SKM-1 treated with dmso at 0.1 percent for 144 hours (cell line): ENCODE data around the gene TKTL2.
A peak's percentile ranks its signal among the peaks of the same experiment; 100 is the strongest.

Experiments
- DNase-seq: peaks from one replicate; lab custom pipeline; 2025; ENCODE audit not compliant: unreplicated experiment; lab: John Stamatoyannopoulos, UW

TKTL2 gene, protein sequence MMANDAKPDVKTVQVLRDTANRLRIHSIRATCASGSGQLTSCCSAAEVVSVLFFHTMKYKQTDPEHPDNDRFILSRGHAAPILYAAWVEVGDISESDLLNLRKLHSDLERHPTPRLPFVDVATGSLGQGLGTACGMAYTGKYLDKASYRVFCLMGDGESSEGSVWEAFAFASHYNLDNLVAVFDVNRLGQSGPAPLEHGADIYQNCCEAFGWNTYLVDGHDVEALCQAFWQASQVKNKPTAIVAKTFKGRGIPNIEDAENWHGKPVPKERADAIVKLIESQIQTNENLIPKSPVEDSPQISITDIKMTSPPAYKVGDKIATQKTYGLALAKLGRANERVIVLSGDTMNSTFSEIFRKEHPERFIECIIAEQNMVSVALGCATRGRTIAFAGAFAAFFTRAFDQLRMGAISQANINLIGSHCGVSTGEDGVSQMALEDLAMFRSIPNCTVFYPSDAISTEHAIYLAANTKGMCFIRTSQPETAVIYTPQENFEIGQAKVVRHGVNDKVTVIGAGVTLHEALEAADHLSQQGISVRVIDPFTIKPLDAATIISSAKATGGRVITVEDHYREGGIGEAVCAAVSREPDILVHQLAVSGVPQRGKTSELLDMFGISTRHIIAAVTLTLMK

DNA sequence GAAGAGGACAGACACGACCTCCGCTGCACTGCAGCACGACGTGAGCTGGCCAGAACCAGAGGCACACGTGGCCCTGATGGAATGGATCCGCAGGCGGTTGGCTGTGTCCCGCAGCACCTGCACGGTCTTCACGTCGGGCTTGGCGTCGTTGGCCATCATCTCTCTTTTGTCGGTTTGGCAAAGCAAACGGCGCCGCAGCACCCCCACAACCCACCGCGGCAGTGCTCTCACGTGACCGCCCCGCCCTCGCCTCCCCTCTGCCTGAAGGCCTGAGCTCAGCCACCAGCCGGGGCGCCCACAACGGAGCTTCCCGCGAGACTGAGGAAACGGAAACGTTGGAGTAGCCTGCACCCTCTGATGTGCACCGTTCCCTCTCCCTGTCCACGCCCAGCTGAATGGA, at the start of gene TKTL2:
TKTL2 (minus strand) TSS at position 179 of the 400 bp plus-strand sequence; CDS start at position 159, 20 bp downstream.
- no peak for DNase-seq

DNA sequence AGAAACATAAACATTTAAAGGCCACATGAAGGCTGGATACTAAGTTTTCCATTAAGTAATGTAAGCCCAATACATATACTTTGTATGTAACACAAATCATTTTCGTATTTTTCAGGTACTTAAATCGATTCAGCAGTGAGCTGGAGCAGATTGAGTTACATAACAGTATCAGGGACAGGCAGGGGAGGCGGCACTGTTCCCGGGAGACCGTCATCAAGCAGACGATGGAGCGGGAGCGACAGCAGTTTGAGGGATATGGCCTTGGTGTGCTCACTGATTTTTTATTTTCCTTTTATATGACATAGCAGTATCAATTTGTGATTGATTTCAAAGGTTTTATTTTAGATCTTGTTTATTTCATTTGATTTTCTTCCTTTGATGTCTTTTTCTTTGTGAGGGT, 41.6 kb upstream of the TKTL2 start:
- no peak for DNase-seq

DNA sequence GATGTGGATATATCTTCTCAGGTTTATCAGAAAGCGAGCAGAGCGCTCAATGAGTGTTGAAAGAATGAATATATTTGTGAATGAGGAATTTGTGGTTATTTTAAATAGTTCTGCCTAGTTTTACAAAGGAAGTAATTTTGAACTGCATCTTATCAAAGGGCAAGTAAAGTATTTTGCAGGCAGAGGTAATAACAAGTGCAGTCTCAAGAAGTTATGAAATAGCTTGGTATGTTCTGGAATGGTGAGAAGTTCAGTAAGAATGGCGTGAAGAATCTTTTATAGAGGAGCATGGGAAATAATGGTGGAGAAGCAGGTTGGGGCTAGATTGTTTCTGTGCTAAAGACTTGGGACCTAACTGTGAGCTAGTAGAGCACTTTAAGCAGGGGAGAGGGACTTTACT, 31.8 kb upstream of the TKTL2 start:
- DNase-seq = no peak

DNA sequence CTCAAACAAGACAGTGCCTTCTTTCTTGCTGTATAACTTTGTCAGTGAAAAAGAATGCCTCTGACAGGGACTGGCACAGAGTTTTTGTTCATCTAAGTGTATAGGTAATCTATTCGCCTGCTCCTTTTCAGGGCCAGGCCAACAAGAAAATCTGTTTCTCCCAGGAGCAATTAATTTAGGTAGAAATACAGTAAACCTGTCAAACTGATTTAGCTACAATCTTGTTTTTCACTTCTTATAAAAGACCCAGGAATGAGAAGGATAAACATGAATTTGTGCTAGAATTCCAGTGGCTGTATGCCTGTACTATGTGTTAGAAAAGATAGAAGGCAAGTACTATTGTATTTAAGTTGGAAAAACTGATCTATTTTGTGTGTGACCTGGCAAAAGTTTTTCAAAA, 27.0 kb upstream of the TKTL2 start:
- no peak for DNase-seq

DNA sequence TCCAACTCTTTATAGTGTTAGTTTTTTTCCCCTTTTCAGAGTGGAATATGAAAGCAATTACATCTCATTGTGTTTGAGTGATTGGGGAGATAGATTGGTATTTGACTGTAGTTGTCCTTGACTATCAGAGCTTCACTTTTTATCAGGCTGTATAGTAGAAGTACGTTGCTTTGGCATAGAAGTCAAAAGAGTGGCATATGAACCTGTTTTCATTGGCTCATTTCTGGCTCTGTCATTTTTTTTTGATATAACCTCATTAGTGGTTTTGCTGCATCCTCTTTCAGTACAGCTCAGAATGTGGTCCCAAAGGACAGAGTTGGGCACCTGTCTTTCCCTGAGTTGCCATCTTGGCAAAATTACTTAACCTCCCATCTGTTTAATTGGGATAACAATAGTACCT, 22.3 kb upstream of the TKTL2 start:
- no peak for DNase-seq

DNA sequence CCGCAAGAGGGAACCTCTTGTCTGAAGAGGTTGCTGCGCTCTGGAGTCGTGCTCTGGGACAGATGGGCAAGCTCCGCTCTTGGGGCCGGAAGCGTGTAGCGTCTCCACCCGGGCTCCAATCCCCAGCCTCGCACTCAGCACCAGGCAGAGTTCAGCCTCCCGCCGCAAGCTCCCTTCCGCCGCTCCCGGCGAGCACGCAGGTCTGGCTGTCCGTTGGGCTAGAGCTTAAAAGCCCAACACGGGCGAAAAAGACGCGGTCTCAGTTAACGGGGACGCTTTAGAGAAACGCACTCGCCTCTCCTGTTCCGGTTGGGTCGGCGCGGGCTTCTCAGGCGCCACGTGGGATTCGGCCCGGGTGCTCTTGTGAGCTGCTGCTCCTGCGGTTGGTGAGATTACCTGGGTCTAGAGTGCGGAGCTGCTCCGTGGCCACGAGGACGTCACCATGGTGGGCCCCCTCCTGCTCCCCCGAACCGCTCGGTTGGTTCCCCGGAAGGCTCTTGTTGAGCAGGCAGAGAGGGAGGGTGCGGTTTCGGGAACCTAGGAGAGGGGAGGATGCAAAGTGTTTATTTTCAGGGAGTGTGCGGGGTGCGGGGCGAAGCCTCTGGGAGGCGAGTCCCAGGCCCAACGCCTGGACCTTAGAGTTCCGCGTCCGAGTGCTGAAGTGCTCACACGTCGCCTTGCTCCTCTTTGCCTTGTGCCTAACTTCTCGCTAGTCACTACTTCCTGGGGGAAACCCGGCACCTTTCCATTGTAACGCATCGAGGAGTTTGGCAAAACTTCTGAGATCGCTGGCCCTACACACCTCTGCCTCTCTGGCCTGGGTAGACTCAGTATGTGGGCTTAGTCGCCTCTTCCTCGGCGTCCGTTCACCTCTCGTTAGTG, 21.0 kb upstream of the TKTL2 start, which contains the start of gene TMA16:
TMA16 (plus strand) TSS at position 331 of the 882 bp plus-strand sequence; CDS start at position 443, 112 bp downstream.
- peak; percentile 90 for DNase-seq

DNA sequence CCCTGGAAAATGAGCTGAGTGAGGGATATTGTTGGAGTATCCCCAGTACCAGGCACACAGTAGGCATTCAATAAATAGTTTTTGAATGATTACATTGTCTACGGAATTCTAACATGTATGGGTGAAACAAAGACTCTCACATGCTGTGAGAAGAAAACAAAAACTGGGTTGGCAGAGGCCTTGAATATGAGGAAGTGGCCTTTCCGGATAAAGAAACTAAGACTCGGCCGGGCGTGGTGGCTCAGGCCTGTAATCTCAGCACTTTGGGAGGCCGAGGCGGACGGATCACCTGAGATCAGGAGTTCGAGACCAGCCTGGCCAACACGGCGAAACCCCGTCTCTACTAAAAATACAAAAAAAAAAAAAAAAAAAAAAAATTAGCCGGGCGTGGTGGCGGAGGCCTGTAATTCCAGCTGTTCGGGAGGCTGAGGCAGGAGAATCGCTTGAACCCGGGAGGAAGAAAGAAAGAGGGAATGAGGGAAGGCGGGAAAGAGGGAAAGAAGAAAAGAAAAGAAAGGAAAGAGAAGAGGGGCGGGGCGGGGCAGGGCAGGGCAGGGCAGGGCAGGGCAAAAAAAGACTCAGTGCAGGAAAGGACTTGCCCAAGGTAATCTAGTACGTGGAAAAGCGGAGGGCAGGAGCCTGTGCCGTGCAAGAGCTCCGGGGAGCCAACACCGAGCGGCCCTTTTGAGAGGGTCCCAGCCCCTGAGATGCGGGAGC, 20.2 kb upstream of the TKTL2 start:
- peak; percentile 18 for DNase-seq

DNA sequence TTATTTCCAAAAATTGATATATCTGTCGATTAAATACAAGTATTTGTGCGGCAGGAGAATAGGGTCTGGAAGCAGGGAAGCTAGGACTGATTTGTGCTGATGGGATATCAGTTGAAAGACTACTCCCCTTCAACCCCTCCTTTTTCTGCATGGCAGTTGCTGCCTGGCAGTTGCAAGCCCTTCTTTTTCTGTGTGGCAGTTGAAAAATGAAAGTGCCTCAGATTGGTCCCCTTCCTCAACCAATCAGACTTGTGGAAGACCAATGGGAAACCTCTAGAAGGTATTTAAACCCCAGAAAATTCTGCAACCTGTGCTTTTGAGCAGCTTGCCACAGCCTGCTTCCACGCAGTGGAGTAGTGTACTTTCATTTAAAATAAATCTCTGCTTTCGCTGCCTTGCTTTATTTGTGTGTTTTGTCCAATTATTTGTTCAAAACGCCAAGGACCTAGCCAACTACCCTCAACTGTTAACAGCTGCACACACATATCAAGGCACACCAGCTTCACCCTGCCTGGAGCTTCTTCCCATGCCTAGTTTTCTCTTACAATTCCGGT, 19.5 kb upstream of the TKTL2 start:
- DNase-seq = no peak

DNA sequence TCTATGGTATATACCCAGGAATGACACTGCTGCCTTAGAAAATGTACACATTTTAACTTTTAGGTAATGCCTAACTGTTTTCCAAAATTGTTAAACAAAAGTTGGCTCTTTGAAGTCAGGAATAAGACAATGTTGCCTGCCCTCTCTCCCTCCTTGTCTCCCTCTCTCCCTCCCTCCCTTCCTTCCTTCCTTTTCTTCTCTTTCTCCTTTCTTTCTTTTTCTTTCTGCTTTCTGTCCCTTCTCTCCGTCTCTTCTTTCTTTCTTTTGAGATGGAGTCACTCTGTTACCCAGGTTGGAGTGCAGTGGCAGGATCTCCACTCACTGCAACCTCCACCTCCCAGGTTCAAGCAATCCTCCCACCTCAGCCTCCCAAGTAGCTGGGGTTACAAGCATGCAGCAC, 16.4 kb upstream of the TKTL2 start:
- no peak for DNase-seq

DNA sequence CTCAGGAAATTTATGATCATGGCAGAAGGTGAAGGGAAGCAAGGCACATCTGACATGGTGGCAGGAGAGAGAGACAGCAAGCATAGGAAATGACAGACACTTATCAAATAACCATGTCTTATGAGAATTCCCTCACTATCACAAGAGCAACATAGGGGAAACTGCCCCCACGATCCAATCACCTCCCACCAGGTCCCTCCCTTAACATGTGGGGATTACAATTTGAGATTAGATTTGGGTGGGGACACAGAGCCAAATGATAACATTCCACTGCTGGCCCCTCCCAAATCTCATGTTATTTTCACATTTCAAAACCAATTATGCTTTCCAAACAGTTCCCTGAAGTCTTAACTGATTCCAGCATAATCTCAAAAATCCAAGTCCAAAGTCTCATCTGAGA, 12.8 kb upstream of the TKTL2 start:
- no peak for DNase-seq

DNA sequence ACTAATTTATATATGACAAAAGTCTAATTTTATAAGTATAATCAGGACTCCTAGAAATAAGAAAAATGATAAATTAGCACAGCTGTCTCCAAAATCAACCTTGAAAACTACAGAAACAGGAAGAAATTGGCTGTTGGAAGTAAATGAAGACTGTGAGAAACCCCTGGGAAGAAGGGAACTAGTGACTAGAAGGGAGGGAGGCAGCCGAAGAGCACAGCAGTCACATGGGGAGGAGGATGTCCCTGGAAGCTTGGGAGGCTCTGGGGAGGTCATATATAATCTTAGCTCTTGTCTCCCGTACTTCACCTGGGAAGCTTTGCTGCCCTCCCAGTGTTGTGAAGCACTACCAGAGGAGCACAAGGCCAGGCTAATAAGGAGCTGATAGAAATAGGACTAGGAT, 12.0 kb upstream of the TKTL2 start:
- no peak for DNase-seq

DNA sequence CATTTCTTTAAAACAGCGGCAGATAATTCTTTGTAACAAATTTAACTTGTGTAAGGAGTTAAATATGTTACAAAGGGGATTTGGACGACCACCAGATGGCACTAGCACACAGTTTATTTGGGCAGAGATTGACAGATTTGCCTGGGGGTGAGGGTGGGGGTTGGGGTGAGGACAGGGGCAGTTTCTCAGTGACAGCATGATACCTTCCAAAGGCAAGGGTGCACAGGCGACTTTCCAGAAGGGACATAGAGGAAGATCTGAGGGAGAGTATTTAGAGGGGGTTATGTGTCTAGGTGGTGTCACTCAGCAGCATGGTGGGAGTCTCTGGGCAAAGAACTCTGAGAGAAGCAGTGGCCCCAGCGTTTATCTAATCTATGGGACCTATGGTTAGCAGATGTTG, 11.4 kb upstream of the TKTL2 start:
- no peak for DNase-seq

DNA sequence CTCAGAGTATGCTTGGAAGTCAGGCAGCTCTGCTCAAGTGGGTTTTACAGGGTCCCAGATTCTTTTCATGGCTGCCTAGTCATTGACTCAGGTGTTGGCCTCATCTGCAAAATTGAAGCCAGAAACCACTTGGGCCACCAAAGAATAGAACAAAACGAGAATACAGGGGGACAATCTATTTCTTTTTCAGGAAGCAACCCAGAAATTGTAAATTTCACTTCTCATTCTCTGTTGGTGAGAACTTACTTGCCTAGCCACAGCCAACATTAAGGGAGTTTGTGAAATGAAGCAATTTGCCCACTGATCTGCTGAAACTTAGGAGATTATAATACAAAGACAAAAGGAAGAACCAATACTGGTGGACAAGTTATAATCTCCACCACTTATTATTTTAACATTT, 8.6 kb upstream of the TKTL2 start:
- peak; percentile 57 for DNase-seq

DNA sequence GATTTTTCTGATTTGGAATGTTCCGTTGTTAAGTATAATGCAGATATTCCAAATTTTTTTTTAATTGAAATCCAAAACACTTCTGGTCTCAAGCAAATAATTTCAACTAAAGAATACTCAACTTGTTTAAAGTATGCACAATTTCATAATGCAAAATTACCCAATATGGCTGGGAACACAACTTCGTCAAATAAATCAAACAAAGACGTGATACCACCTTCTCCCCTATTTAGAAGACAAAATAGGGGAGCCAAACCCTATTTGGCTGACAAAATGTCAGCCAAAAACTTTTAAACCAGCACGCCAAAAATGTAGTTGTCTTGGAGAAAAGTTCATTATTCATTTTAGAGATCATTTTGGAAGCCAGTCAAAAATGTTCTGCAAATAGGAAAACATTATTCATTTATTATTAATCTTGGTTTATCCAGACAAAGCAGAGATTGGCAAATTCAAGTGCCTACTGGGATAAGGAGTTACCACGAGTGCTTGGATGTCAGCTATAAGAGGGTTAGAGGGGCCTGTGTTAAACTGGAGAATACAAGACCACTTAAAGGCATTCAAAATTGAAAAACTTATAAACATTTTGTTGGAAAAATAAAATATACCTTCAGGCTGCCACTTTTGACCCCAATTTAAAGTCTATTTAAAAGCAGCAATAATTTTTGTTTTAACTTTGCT, 3.3 kb upstream of the TKTL2 start:
- no peak for DNase-seq

DNA sequence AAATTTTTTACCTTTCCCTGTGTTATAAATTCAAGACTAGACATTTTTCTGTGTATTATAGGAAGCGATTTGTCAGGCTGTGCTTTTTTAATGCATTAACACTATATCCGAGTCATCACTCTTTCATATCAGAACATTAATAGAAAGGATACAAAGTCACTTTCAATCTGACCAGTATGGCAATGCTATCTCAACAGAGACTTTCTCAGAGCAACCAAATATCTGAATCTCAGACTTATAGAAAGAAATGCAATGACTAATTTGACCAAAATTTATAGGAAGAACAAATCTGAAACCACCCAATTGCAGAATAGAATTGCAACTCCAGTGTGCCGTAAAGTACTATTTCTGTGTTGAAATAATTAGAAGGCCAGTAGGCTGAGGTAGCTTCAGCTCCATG, 473 bp upstream of the TKTL2 start:
- no peak for DNase-seq

DNA sequence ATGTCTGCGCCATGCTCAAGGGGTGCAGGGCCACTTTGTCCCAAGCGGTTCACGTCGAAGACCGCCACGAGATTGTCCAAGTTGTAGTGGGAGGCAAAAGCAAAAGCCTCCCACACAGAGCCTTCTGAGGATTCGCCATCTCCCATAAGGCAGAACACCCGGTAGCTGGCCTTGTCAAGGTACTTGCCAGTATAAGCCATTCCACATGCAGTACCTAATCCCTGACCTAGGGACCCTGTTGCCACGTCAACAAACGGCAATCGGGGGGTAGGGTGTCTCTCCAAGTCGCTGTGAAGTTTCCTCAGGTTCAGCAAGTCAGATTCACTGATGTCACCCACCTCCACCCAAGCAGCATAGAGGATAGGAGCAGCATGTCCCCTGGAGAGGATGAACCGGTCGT, 424 bp downstream of the TKTL2 start:
- DNase-seq = no peak

DNA sequence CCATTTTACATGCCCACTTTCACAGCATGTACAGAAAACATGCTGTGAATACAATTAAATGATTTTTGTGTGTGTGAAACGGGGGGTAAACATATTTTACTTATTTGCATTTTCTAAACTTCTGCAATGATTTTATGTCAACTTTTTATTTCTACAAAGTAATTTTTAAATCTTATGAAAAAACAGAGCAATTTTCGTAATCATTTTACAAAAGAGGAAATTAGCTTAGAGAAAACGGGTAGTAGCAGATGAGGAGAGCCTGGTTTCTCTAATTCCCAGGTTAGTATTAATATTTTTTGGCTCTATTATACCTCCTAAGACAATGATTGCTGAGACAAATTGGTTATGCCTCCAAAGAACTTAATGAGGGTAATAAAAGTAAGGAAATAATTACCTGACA, 3.2 kb downstream of the TKTL2 start:
- peak; percentile 11 for DNase-seq

DNA sequence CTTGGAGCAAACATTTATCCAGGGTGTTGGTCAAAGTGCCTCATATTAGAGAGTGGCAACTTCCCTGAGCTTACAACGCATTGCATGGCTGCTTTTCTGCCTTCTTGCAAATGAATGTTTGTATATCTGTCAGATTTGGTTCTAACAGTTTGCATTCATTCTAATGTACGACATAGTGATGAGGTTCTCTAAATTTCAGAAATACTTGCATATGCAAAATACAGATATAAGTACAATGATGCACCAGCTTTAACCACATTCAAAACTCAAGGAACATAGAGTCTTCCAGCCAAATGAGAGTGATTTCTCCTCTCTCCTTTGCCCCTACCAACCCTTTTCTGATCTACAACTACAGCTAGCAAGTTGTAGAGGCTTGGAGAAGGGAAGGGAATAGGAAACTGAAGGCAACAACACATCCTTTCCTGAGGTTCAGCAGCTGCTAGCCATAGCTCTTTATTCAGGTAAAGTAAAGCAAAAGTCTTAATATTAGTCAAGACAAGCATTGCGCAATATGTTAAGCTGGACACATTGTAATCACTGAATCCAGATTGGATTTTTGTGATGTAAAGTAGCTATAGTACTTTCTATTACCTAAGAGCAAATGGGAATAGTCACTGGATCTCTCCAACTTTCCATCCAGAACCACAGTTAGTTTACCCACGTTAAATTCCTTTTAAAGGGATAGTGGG, 6.3 kb downstream of the TKTL2 start:
- DNase-seq = no peak

DNA sequence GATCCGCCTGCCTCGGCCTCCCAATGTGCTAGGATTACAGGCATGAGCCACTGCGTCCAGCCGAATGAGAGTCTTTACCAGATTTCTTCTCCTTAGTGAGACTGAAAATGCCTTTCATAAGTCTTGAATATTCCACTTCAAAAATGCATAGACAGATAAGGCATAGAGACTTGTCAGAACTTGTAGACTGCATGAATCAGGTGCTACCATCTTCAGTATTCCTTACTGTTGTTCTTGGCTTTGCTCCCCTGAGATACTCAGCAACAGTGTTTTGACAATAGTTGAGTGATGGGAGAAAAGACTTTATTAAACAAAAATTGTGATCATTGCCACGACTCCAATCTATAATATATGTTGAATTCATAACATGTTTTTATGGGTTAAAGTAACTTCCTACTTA, 11.0 kb downstream of the TKTL2 start:
- DNase-seq = no peak
